ENCODE data around the gene ZSCAN9. TPM values are rescaled to one million over a fixed set of nuclear protein-coding genes. Genes with fewer than 3 reads are reported as not detected.
A peak's percentile ranks its signal among the peaks of the same experiment; 100 is the strongest.

ZSCAN9 gene
- total RNA-seq, 1 donor from 2014 or later, result 3.7 TPM

DNA sequence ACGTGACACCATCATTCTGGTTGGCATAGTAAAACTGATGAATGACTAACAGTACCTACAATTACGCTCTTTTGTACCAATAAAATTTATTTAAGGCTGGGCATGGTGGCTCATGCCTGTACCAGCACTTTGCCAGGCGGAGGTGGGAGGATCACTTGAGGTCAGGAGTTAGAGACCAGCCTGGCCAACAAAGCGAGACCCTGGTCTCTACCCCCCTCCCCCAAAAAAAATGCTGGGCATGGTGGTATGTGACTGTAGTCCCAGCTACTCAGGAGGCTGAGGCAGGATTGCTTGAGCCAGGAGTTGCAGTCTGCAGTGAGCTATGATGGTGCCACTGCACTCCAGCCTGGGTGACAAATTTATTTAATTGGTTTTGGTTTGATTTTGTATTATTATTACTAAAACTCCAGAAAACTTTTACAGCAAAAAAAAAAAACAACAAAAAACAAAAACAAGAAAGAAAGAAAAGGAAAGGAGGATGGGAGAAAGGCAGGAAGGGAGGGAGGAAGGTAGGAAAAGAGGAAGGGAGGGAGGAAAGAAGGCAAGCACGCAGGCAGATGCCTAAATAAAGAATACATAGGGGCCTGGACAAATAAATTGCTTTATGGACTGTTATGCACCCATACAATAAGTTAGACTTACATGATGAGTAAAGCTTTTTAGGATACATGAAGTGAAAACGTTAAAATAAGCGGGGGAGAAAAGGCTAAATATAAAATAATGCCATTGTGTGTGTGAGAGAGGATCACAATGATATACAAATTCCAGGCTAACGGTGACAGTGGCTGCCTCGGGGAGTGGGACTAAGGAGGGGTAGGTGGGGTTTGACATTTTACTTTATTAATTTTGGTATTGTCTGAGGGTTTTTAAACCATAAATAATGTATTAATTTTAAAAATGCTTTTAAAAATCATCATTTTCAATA lies 682 bp upstream of the ZSCAN9 start:
- Histone ChIP-seq H3K27ac (peak overlapping the region; percentile 75 to 80), H3K4me3 (peak overlapping the region; percentile 67 to 73), H3K36me3 (peaks cover 14 to 26% of the 10 kb centered on the region in 2 donors), H3K4me1 (peaks cover 0 to 4% of the 10 kb centered on the region in 2 donors), H3K27me3 (no peaks in the 10 kb centered on the region), H3K9me3 (no peaks in the 10 kb centered on the region)
- TF ChIP-seq, protein P1, sequence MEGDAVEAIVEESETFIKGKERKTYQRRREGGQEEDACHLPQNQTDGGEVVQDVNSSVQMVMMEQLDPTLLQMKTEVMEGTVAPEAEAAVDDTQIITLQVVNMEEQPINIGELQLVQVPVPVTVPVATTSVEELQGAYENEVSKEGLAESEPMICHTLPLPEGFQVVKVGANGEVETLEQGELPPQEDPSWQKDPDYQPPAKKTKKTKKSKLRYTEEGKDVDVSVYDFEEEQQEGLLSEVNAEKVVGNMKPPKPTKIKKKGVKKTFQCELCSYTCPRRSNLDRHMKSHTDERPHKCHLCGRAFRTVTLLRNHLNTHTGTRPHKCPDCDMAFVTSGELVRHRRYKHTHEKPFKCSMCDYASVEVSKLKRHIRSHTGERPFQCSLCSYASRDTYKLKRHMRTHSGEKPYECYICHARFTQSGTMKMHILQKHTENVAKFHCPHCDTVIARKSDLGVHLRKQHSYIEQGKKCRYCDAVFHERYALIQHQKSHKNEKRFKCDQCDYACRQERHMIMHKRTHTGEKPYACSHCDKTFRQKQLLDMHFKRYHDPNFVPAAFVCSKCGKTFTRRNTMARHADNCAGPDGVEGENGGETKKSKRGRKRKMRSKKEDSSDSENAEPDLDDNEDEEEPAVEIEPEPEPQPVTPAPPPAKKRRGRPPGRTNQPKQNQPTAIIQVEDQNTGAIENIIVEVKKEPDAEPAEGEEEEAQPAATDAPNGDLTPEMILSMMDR (IDR thresholded peaks at IDR 0.05), result no peak
- intact Hi-C loops (cut with DNase I), result loop anchor here (1.0 to 10.0 kb wide), 6 partner anchors 28 to 320 kb away; partner anchors contain the start of genes ZKSCAN4, ZKSCAN8, ZSCAN26 and ZSCAN31
- DNase-seq (ENCODE audit: low spot score in 2 of 2), result no peak

DNA sequence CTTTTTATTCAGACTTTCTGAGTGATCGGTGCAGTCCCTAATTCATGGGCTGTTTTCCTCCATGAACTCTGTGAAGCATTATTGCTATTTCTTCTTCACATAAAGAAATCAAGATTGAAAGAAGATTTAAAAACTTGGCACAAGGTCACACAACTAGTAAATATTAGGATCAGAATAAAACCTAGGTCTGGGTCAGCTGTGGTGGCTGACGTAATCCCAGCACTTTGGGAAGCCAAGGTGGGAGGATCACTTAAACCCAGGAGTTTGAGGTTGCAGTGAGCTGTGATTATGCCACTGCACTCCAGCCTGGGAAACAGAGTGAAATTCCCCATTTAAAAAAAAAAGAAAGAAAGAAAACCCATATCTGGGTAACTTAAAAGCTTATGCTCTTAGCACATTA lies 1.4 kb downstream of the ZSCAN9 start:
- H3K27me3 ChIP-seq, result no peaks in the 10 kb centered on the region
- DNase-seq (ENCODE audit: low spot score in 2 of 2), result no peak
- intact Hi-C loops (cut with DNase I), result loop anchor here (5.0 to 10.0 kb wide), 2 partner anchors 41 to 322 kb away; partner anchors contain the start of gene ZSCAN26
- H3K9me3 ChIP-seq, result no peaks in the 10 kb centered on the region
- peaks cover 20 to 38% of the 10 kb centered on the region in 2 donors for H3K36me3 ChIP-seq
- TF ChIP-seq, protein P1 (IDR thresholded peaks at IDR 0.05), result no peak
- H3K4me1 ChIP-seq, result peaks cover 0 to 4% of the 10 kb centered on the region in 2 donors
- no peak overlapping the region for H3K4me3 ChIP-seq
- H3K27ac ChIP-seq, result no peak overlapping the region

DNA sequence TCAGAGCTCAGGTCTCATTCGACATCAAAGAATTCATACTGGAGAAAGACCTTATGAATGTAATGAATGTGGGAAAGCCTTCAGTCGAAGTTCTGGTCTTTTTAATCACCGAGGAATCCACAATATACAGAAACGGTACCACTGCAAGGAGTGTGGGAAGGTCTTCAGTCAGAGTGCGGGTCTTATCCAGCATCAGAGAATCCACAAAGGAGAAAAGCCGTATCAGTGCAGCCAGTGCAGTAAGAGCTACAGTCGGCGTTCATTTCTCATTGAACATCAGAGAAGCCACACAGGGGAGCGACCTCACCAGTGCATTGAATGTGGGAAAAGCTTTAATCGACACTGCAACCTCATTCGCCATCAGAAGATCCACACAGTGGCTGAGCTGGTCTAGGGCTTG lies 7.7 kb downstream of the ZSCAN9 start:
- no peak for DNase-seq (ENCODE audit: low spot score in 2 of 2)
- intact Hi-C loops (cut with DNase I), result no loop called here
- no peak overlapping the region for H3K4me3 ChIP-seq
- H3K4me1 ChIP-seq, result no peaks in the 10 kb centered on the region
- peaks cover 37 to 55% of the 10 kb centered on the region in 2 donors for H3K36me3 ChIP-seq
- no peak overlapping the region for H3K27ac ChIP-seq
- H3K27me3 ChIP-seq, result no peaks in the 10 kb centered on the region
- H3K9me3 ChIP-seq, result no peaks in the 10 kb centered on the region
- TF ChIP-seq, protein P1 (IDR thresholded peaks at IDR 0.05), result no peak

DNA sequence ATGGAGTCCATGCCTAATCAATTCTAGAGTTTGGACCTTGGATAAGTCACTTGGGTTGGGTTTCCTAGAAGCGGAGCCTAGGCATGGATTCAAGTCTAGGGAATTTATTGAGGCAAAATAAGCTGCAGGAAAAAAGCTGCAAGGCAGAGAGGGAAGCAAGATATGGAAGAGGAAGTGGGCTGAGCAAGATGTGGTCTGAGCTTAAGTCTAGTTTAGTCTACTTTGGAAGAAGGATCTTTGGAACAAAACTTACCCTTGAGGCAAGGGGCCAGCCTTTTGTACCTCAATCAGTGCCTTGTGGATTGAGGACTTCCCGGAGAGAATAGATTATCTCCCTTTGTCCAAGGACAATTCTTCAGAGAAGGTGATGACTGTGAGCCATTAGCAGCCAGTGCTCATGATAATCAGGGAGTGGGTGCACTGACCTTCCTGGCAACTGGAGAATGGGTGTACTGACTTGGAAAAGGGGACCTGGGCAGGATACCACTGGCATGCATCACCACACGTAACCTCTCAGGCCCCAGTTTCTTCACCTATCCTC lies 10.9 kb downstream of the ZSCAN9 start:
- TF ChIP-seq, protein P1 (IDR thresholded peaks at IDR 0.05), result no peak
- peaks cover 23 to 31% of the 10 kb centered on the region in 2 donors for H3K36me3 ChIP-seq

DNA sequence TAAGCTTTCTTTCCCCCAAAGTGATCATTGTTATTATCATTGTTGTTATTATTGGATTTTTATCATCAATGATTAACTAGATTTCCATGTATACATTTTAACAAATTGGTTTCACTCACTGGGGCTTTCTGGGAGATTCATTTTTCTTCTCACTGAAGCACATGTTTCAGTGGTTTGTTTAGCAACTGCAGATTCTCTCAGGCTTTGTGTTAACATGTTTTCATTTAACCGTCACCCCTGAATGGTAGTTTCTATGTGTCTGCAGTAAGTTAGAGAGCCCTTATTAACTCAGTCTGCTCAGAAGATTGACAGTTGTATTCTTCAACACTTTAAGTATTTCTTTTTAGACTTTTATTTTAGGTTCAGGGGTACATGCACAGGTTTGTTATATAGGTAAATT lies 14.6 kb downstream of the ZSCAN9 start:
- TF ChIP-seq, protein P1 (IDR thresholded peaks at IDR 0.05), result no peak
- H3K27me3 ChIP-seq, result no peaks in the 10 kb centered on the region
- no peaks in the 10 kb centered on the region for H3K4me1 ChIP-seq
- H3K36me3 ChIP-seq, result peaks cover 7 to 8% of the 10 kb centered on the region in 2 donors
- DNase-seq (ENCODE audit: low spot score in 2 of 2), result no peak
- H3K9me3 ChIP-seq, result no peaks in the 10 kb centered on the region
- H3K4me3 ChIP-seq, result no peak overlapping the region
- H3K27ac ChIP-seq, result no peak overlapping the region
- intact Hi-C loops (cut with DNase I), result no loop called here

More for the DNA sequence above, 10.9 kb downstream of the ZSCAN9 start:
- Histone ChIP-seq H3K4me3 (no peak overlapping the region), H3K9me3 (no peaks in the 10 kb centered on the region), H3K27ac (no peak overlapping the region), H3K4me1 (no peaks in the 10 kb centered on the region), H3K27me3 (no peaks in the 10 kb centered on the region)
- intact Hi-C loops (cut with DNase I), result no loop called here
- no peak for DNase-seq (ENCODE audit: low spot score in 2 of 2)
